Measurements from ENCODE around the gene BRICD5. TPM values are rescaled to one million over a fixed set of nuclear protein-coding genes. Genes with fewer than 3 reads are reported as not detected.

Gene BRICD5
- total RNA-seq, 1 experiment from 2014 or later: 18.6 TPM

- ChIA-PET POLR2A (ENCODE audit: low non-redundant PET) (no interaction called here), CTCF (no interaction called here)
- no peak overlapping the region for H3K4me3 ChIP-seq (ENCODE audit: low read depth, low read length, poor library complexity, severe bottlenecking)
- intact Hi-C loops (cut with micrococcal nuclease; ENCODE audit: unreplicated experiment): no loop called here
- no TSS peak for BruUV-seq (replicated peaks)
- H3K36me3 ChIP-seq (ENCODE audit: insufficient read depth, low read length, poor library complexity, severe bottlenecking): peaks cover 10% of the 10 kb centered on the region
- H3K4me1 ChIP-seq (ENCODE audit: insufficient read depth, low read length, poor library complexity, severe bottlenecking): no peaks in the 10 kb centered on the region
- TF ChIP-seq EZH2 (IDR thresholded peaks at IDR 0.05; ENCODE audit: borderline replicate concordance, low read depth, low read length, poor library complexity, severe bottlenecking) (no peak), CTCF (conservative IDR thresholded peaks at IDR 0.05; ENCODE audit: low read depth, low read length) (no peak)
- no peaks in the 10 kb centered on the region for H3K27me3 ChIP-seq (replicated peaks; ENCODE audit: insufficient read depth, low read depth, low read length, poor library complexity)
- no peaks in the 10 kb centered on the region for H3K9me3 ChIP-seq (ENCODE audit: low read depth, low read length, poor library complexity, severe bottlenecking)
- H3K27ac ChIP-seq (ENCODE audit: low read depth, low read length, poor library complexity, severe bottlenecking): no peak overlapping the region
- no peak for DNase-seq (ENCODE audit: low spot score)
Measured at GRCh38 chr16:2165861-2166260, 44.8 kb downstream of the BRICD5 start.

- no peak for DNase-seq (ENCODE audit: low spot score)
- Histone ChIP-seq H3K36me3 (ENCODE audit: insufficient read depth, low read length, poor library complexity, severe bottlenecking) (peaks cover 6% of the 10 kb centered on the region), H3K27ac (ENCODE audit: low read depth, low read length, poor library complexity, severe bottlenecking) (no peak overlapping the region), H3K4me1 (ENCODE audit: insufficient read depth, low read length, poor library complexity, severe bottlenecking) (peaks cover 16% of the 10 kb centered on the region), H3K4me3 (ENCODE audit: low read depth, low read length, poor library complexity, severe bottlenecking) (no peak overlapping the region), H3K27me3 (replicated peaks; ENCODE audit: insufficient read depth, low read depth, low read length, poor library complexity) (no peaks in the 10 kb centered on the region), H3K9me3 (ENCODE audit: low read depth, low read length, poor library complexity, severe bottlenecking) (no peaks in the 10 kb centered on the region)
- ChIA-PET POLR2A (ENCODE audit: low non-redundant PET) (no interaction called here), CTCF (no interaction called here)
- BruUV-seq (replicated peaks): no TSS peak
- intact Hi-C loops (cut with micrococcal nuclease; ENCODE audit: unreplicated experiment): no loop called here
- TF ChIP-seq EZH2 (IDR thresholded peaks at IDR 0.05; ENCODE audit: borderline replicate concordance, low read depth, low read length, poor library complexity, severe bottlenecking): no peak
- no peak for TF ChIP-seq CTCF (conservative IDR thresholded peaks at IDR 0.05; ENCODE audit: low read depth, low read length)
Measured at GRCh38 chr16:2163211-2163881, 47.3 kb downstream of the BRICD5 start.

DNA sequence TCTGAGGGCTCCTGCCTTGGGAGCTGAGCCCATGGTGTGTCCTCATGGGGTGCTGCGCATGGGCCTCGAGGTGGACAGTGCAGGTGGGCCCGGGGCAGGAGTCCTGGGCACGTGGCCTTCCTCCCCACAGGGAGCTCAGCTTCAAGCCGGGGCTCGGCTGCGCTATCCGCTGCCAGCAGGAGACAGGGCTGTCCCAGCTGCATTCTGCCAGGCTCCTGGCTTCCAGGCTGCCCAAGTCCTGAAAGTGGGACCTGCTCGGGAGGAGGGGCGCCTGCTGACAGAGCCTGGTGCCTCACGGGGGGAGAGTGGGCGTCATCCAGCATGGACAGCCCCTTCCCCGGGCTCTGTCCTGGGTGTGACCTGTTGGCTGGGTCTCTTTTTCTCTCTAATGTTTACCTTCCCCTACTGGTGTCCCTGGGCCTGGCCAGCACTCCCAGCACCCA, 48.0 kb downstream of the BRICD5 start:
- H3K9me3 ChIP-seq (ENCODE audit: low read depth, low read length, poor library complexity, severe bottlenecking): no peaks in the 10 kb centered on the region
- no peak overlapping the region for H3K4me3 ChIP-seq (ENCODE audit: low read depth, low read length, poor library complexity, severe bottlenecking)
- DNase-seq (ENCODE audit: low spot score): no peak
- H3K27me3 ChIP-seq (replicated peaks; ENCODE audit: insufficient read depth, low read depth, low read length, poor library complexity): no peaks in the 10 kb centered on the region
- H3K36me3 ChIP-seq (ENCODE audit: insufficient read depth, low read length, poor library complexity, severe bottlenecking): peaks cover 6% of the 10 kb centered on the region
- POLR2A ChIA-PET (ENCODE audit: low non-redundant PET): interaction anchor here (0.5 kb wide), 1 partner anchor 106 kb away, joined by 8 read pairs; no protein-coding TSS in a partner anchor
- TF ChIP-seq EZH2 (IDR thresholded peaks at IDR 0.05; ENCODE audit: borderline replicate concordance, low read depth, low read length, poor library complexity, severe bottlenecking): no peak
- no peak for TF ChIP-seq CTCF (conservative IDR thresholded peaks at IDR 0.05; ENCODE audit: low read depth, low read length)
- intact Hi-C loops (cut with micrococcal nuclease; ENCODE audit: unreplicated experiment): no loop called here
- no peak overlapping the region for H3K27ac ChIP-seq (ENCODE audit: low read depth, low read length, poor library complexity, severe bottlenecking)
- CTCF ChIA-PET: no interaction called here
- BruUV-seq (replicated peaks): no TSS peak
- peaks cover 19% of the 10 kb centered on the region for H3K4me1 ChIP-seq (ENCODE audit: insufficient read depth, low read length, poor library complexity, severe bottlenecking)
